ENCODE data around the gene CDH13.

Gene CDH13

DNA sequence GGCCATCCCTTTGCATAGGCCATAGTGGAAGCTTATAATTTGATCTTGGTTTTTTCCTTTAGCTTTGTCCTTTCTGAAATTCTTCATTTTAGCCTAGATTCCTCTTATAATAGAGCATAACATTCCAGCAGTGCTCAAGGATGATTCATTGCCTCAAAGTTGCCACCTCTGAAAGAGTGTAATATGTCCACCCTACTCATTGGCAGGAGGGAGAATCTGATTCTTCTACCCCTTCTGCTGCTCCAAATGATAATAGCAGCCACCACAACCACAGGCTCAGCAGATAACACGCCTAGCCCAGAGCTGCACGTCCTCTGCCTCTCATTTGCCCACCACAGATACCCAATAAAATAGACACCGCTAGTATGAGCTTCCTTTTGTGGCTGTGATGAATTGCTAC, 843.6 kb downstream of the CDH13 start:
- DNase-seq, result no peak

DNA sequence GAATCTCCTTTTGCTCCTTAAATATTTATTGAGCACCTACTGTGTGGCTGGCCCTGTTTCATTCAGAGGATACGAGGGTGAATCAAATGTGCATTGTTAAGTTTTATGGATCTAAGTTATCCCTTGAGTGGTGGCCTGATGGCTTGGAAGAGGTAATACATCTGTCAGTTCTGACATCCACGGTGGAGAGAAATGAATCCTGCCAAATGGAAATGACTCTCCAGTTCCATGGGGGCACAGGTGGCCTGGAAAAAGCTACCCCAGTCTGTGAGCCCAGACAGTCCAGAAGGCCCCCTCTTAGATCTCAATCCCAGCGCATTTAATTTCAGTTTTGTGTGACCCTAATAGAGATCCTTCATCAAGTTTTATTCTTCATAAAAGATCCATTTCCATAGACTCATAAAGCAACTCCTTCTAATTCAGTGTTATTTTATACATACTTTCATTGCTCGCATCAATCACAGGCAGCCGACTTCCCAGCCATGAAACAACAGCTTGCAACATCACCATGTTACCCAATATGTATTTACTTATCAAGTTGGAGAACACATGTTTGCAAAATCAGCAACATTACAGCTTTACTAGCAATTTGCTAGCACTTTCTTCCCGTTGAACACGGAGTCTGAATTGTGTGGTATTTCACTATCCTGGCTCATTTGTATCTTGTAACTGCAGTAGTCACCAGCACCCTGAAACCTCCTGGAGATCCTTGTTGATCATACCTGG, 846.2 kb downstream of the CDH13 start:
- no peak for DNase-seq

DNA sequence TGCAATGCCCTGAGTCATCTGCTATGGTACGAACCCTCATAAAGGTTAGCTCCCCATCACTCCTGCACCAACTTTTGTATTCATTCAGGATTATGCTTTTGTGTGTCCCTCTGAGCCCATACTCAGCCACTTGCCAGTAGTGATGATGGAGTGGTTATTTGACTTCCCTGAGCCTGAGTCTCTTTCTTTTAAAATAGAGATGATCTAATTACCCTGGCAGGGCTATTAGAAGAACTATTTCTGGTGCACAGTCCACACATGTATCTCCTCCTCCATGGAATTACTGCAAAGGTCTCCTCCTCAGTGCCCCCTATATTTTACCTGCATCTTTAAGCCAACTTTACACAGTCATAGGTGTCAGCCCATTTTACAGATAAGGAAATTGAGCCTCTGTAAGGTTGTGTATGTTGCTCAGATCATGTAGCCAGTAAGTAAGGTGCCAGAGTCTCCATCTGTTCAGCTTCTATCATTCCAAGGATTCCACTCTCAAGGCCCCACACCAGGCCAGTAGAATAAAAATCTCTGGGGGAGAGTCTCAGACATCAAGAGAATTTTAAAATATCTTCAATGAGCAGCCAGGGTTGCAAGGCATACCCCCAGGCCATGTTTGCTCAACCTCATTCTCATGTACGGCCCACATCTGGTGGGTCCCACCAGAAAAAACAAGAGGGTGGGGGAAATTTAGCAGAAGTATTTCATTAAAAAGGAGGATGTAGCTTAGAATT, 847.3 kb downstream of the CDH13 start:
- no peak for DNase-seq

DNA sequence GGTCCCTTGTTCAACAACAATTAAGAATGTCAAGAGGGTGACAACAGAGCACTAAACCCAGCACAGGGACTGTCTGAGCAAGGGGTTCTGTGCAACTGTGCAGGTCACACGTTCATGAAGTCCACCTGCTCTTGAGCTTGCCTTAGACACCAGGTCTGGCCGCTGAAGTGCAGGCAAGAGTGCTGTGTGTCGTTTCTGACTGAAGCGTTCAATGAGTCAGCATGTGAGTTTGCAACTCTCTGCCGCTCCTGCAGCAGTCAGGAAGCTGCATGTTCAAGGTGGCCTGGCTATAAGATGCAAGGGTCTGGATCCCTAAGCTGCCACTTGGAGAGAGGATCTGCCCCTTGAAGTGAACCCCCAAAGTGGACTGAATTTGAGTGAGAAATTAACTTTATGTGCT, 848.3 kb downstream of the CDH13 start:
- no peak for DNase-seq

DNA sequence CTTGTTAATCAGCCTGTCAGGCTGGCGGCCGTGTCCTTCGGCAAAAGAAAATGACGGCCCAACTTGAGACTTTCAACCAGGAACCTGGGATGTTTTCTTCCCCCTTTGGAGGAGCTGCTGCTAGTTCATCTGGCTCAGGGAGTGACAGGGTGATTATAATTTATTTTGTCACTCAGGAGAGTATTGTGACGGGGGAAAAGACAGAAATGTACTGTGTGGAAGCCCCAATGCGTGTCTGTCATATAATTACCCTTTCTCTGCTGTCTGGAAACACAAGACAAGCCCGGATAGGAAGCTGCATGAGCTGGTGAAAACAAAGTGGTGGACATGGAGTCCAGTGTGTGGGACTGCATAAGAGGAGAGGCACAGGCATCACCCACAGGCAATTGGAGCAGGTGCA, 854.8 kb downstream of the CDH13 start:
- no peak for DNase-seq

DNA sequence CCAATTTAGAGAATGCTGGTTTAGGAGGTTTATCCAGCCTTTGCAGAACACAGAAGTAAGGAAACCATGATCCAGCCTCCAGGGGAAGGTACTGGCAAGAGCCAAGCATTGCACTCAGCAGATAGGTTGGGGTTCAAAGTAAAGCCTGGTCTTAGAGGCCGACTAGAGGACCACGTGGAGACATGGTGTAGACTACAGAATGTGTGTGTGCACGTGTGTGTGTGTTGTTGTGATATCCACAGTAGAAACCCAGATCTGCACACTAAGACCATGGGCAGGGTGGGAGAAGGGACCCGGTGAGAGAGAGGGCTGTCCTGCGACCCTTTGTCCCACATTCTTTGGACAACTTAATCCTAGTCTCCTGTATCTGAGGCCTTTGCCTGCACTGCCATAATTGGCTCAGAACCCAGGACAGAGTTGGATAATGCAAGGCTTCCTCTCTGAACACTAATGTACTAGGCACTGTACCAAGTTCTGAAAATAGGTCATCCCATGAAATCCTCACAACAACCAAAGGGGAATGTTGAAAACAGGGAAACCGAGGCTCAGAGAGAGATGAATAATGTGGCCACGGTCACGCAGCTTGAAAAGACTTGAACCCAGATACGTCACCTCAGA, 855.9 kb downstream of the CDH13 start:
- no peak for DNase-seq

DNA sequence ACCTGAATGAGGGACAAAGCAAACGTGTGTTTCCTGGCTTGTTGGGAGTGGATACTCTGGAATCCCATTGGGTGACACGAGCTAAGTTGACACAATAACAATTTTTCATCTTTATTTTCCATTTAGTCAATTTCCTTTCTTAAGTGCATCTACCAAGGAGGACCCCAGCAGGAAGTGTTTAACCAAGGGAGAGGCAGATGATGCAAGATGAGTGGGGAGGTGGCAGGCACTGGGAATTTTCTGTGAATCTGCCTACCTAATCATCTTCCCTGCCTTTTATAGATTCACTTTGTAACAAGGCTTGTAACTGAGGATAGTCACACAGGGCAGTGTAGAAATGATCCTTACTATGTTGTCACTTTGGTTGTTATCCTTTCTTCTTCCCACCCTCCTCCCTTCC, 863.3 kb downstream of the CDH13 start:
- DNase-seq, result no peak

DNA sequence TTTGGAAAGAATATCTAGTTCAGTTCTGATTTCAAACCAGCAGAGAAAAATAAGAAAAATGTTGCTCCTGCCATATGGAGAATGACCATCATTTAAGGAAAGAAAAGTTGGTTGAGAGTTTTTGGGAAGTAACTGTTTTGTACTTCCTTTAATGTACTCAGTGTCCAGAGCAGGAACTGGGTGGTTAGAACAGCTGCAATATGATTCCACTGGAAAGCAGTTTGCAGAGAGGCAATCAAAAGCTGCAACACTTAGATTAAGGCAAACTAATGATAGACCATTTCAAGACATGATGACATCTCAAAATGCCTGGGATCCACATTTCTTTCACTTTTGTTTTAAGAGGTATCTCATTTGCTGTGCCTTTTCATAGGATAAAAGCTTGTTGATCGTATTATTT, 867.7 kb downstream of the CDH13 start:
- no peak for DNase-seq

DNA sequence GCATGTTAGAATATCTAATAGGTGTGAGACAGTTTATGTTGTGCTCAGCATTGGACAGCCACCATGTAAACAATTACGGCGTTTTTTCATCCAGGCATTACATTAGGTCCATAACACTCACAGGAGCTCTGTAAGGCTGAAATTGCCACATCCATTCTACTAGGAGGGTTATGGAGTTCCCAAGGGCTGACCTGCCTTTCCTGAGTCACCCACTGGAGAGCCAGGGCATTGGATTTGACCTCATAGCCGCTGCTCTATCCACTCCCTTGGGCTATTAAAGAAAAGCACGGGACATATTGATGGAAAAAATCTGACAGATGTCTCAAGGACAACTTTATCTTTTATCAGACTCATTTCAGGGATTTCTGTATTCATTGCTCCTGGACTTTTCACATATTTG, 874.7 kb downstream of the CDH13 start:
- no peak for DNase-seq

DNA sequence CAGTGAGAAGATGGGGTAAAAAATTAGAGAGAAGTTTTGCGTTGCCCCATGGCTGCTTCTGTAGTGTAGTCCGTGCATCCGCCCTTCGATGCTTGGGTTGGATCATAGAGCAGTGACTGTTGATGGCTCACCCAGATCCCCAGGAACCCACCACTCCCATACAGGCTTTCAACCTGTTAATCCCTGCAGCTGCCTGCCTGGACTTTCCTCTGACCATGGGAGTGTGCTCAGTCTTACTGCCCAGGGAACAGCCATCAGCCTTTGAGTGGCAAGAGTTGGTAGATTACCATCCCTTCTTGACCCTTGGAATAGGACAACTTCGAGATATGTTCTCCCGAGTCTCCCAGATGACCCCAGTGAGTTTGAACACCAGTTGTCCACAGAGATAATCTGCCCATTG, 881.5 kb downstream of the CDH13 start:
- DNase-seq, result no peak

DNA sequence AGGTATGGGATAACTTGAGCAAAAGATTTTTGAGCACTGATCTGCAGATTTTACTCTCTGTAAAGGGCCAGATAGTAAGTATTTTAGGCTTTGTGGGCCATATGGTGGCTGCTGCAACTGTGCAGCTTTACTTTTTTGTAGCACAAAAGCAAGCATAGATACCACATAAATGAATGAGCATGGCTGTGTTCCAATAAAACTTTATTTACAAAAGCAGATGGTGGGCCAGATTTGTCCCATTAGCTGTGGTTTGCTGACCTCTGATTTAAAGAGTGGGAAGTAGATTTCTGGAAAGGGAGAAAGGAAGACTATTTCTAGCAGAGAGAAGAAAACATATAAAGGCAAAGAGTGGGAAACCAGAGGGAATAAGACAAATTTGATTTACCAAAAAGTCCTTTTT, 882.5 kb downstream of the CDH13 start:
- DNase-seq, result no peak

DNA sequence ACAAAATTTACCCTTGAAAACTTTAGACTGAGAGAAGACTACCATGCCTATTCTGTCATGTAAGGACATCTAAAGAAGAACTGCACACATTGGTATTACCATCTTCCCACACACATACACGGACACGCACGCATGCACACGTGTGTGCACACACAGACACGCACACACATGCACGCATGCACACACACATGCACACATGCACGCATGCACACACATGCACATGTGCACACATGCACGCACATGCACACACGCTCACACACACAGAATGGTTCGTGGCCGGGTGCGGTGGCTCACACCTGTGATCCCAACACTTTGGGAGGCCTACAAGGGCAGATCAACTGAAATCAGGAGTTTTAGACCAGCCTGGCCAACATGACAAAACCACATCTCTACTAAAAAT, 884.1 kb downstream of the CDH13 start:
- DNase-seq, result no peak

DNA sequence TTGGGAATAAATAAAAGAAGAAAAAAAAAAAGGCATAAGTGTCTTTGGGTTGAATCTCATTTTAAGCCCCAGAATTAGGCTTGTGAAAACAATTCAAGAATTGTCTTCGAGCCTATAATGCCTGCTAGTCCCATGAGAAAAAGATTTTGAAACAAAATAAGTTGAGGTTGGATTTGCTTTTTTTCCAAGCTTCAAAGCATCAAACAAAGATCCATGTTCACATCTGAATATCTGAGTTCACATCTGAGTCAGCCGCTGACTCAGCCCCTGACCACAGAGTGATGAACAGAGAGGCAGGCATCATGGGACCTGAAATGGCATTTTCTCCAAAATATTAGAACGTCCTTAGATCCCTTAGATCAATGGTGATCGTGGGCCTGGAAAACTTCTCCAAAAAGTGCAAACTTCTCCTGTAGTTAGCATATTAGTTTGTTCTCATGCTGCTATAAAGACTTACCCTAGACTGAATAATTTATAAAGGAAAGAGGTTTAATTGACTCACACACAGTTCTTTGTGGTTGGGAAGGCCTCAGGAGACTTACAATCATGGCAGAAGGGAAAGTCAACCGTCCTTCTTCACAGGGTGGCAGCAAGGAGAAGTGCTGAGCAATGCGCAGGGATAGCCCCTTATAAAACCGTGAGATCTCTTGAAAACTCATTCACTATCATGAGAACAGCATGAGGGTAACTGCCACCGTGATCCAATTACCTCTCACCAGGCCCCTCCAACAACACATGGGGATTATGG, 886.4 kb downstream of the CDH13 start:
- DNase-seq, result no peak

DNA sequence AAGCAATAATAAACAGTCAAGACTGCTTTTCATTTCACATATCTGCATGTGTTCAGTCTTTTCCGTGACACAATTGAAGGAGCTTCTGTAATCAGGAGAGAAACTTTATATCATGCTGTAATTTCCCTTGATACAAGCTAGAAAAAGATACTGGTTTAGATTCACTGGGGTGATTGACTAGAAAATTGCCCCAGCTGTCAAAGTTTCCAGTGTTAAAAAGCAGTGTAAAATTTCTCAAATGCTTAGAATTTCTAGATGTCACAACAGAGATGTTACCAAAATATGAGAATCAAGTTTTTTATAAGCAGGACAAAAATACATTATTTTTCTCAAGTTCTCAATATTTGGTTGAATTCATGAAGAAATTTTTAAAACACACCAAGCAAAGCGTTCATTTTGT, 888.6 kb downstream of the CDH13 start:
- no peak for DNase-seq

DNA sequence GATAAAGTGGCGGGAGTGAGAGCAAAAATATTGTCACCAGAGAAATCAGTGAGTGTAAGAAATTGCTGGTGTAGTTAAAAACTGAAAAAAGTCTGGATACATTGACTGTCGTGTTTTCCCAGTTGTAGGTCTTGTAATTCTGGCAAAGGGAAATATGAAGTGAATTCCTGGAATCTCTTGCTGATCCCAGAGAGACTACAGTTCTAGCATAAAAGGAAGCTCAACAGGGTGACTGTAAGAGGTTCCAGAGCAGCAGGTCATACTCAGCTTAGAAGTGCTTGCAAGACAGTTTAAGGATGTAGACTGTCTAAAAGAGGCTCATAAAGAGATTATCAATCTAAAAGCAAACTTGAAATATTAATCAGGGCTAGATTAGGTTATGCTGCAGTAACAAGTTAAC, 890.2 kb downstream of the CDH13 start:
- no peak for DNase-seq

DNA sequence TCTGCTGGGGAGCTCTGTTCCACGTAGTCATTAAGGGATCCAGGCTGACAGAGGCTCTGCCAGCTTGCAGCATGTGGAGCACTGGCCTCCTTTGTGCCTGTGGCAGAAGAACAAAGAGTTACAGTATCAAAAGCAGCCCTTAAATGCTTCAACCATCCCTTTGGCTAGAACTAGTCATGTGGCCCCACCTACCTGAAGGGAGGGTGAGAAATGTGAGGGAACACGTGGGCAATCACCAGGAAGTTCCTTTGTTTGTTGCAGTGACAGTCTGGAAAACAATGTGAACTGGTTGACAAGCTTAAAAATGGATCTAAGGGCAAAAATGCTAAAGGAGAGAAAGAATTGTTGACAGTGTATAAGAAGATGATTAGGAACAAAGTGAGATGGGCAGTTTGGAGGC, 890.6 kb downstream of the CDH13 start:
- DNase-seq, result no peak

DNA sequence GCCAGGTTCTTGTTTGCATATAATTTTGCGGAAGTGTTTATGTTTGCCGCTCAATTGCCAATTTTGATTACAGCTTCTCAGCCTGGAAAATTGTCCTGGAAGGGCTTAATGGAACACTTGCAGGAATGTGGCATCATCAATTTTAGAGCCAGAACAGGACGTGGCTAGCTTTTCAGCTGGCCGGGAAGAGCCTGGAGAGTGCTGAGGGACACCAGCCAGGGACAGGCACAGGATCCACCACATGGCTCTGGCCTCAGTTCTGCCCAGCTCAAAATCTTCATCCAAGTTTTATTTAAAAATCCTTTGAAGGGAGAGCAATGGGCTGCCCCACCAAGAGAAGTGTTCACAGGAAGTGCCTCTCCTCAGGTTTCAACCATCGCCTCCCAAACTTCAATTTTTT, 893.8 kb downstream of the CDH13 start:
- DNase-seq, result no peak

DNA sequence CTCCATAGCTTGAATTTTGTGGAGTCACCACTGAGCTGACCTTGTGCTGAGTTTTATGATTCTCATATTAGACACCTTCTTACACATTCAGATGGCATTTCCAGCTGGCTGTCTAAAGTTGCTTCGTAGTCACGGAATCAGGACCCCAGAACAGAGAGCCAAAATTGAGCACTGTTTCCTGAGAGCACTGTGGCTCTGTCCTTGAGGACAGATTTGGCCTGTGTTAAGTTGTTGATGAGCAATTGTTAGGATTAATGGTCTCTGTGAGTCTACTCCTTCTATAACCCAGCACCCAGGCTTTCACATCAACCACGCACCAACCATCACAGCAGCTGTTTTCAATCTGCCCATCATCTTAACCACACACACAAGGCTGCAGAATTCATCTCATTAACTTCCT, 903.5 kb downstream of the CDH13 start:
- no peak for DNase-seq

DNA sequence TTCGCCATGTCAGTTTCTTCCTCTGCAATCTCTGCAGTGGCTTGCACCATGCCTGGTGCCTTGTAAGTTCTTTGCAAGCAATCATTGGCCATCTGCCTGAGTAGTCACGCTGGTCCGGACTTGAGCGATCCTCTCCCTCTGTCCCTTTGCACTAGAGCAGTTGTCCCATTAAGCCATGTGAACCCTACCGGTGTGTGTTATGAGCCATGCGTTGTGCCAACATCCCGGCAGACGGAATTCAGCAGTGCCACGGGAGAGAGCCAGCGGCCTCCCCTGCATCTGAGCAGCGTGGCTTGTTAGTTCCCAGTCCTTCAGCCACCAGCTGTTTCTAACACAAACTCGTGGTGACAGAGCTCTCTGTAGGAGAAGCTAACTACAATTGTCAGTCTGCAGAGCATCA, 905.9 kb downstream of the CDH13 start:
- peak; percentile 10 for DNase-seq

DNA sequence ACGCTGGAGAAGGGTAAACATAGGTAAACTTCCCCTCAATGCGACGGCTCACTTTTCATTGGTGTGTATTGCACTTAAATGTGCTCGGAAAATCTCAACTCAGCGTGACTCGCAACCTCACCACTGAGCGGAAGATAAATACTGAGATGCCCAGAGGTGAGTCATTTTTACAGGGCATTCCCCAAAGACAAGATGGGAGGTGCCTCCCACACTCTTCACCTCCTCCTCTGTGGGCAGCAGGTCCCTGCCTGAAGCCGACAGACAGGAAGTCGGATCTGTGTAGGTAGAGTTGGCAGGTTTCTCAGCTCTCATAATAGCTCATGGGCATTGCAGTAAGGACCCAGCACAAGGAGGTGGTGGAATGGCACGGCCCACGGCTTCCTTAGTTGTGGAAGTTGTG, 906.4 kb downstream of the CDH13 start:
- DNase-seq, result no peak

DNA sequence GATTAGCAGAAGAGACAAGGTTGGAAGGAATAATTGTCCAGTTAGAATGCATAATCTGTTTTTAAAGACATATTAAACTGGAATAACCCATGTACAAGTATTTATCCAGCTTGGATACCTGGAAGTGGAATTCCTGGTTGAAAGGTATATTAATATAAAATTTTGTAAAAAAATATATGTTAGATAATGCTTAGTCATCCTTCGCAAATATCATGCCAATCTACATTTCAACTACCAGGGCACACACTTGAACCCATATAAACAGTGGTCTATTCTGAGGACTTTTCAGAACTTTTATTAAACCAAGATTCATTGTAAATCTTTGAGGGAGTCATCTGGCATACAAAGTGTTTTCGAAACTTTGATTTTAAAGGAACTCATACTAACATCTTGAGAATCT, 911.9 kb downstream of the CDH13 start:
- DNase-seq, result no peak

DNA sequence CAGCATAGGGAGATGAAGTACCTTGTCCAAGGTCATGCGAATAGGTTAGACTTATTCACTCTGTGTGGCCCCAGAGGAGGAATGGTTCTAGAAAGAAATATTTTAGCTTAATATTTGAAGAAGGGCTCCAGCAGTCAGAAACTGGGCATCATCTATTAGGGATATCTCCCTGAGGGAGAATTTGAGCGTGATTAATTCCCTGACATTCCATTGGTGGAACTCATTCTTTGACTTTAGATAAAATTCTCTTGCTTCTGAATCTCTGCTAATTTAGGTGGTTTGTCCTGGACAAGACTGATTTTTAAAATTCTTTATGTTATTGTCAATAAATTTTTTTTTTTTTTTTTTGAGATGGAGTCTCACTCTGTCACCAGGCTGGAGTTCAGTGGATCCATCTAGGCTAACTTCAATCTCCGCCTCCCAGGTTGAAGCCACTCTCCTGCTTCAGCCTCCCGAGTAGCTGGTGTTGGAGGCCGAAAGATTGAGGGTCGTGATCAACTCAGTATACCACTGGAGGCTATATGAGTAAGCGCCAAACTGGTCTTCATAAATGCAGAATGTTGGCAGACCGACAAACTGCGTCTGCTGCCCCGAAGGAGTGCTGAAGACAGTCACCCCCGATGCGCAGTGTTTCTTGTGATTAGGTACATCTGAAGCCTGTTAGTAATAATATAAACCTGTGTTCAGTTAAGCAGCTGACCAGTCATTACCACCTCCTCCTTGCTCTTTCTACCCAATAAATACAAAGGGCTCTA, 913.1 kb downstream of the CDH13 start:
- DNase-seq, result no peak

DNA sequence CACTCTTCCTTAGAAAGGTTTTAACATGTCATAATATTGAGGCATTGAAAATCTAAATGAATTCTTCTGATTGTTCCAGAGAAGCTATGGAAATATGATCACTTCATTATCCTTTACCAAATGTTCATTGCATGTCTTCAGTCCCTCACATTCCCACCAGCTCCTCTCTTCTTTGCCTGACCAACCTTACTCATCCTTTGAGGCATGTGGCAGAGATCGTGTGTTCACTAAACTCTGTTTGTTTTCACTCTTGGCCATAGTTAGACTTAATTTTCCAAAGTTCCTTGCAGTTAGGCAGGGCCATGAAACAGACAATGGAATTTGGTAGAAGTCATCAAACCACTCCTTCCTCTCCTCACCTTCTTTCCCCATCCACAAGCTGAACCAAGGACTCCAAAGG, 914.5 kb downstream of the CDH13 start:
- DNase-seq, result no peak
